MCF 10A (cell line): ENCODE data around the gene CA10. TPM values are rescaled to one million over a fixed set of nuclear protein-coding genes. Genes with fewer than 3 reads are reported as not detected.
A peak's percentile ranks its signal among the peaks of the same experiment; 100 is the strongest.

Experiments
- Bru-seq: library from RNA; stranded (reverse); fragments of 400-500 nt; gene quantifications from one replicate; lab custom pipeline; 2021; lab: Mats Ljungman, UMichigan
- BruChase-seq, 2 experiments: library from RNA; stranded (reverse); fragments of 400-500 nt; gene quantifications; one replicate each; lab custom pipeline; 2021; lab: Mats Ljungman, UMichigan
- BruUV-seq: library from RNA; stranded (reverse); fragments of 400-500 nt; replicated peaks from 2 replicates; lab custom pipeline; 2021; lab: Mats Ljungman, UMichigan
- CTCF ChIA-PET: fragments of 300-600 bp; sonication (Branson Sonifier 250); formaldehyde crosslinking; extraction: SDS; loops from one replicate; lab custom pipeline; 2021; ENCODE audit warnings: antibody characterized with exemption, inconsistent platforms; lab: Yijun Ruan, JAX
- POLR2A ChIA-PET: fragments of 300-600, 350-650 bp; sonication (Branson Sonifier 250); formaldehyde crosslinking; extraction: SDS; loops from one replicate; lab custom pipeline; 2020; ENCODE audit warnings: antibody characterized with exemption, inconsistent platforms; lab: Yijun Ruan, JAX
- DNase-seq: peaks from one replicate; pipeline ENCODE4 v3.0.0-alpha.2; 2018; ENCODE audit not compliant: unreplicated experiment
- H3K27ac Mint-ChIP-seq: one replicate; pipeline ENCODE4 v1.8.0; 2022; ENCODE audit warnings: mild to moderate bottlenecking, low read depth, mixed read lengths; ENCODE audit not compliant: unreplicated experiment
- H3K27me3 Mint-ChIP-seq: one replicate; pipeline ENCODE4 v1.8.0; 2022; ENCODE audit warnings: mixed read lengths; ENCODE audit not compliant: insufficient read depth, unreplicated experiment
- H3K36me3 Mint-ChIP-seq: one replicate; pipeline ENCODE4 v1.8.0; 2022; ENCODE audit warnings: mild to moderate bottlenecking, moderate library complexity, mixed read lengths; ENCODE audit not compliant: insufficient read depth, unreplicated experiment
- H3K4me1 Mint-ChIP-seq: one replicate; pipeline ENCODE4 v1.8.0; 2022; ENCODE audit warnings: mixed read lengths; ENCODE audit not compliant: insufficient read depth, unreplicated experiment
- H3K4me3 Mint-ChIP-seq: one replicate; pipeline ENCODE4 v1.8.0; 2022; ENCODE audit warnings: mild to moderate bottlenecking, moderate library complexity, mixed read lengths; ENCODE audit not compliant: unreplicated experiment
- H3K9me3 Mint-ChIP-seq: one replicate; pipeline ENCODE4 v1.8.0; 2022; ENCODE audit warnings: mixed read lengths; ENCODE audit not compliant: unreplicated experiment
- CTCF ChIP-seq: fragments of 200-600 bp; IDR thresholded peaks from one replicate; pipeline ENCODE4 v1.8.0; 2022; ENCODE audit warnings: antibody characterized with exemption, mild to moderate bottlenecking; ENCODE audit not compliant: unreplicated experiment
- intact Hi-C: fragments of 100-400 bp; cut with micrococcal nuclease; formaldehyde crosslinking; loops from 2 replicates; pipeline ENCODE4 v1.14.1; 2022
- long read RNA-seq: library from polyadenylated mRNA; stranded (forward); transcript quantifications from one replicate; pipeline ENCODE4 v2.0.0, GENCODE V29; 2022
- total RNA-seq: library from RNA; stranded (reverse); gene quantifications from 2 replicates; pipeline ENCODE4 v1.2.3, GENCODE V29; 2022

Gene CA10
- total RNA-seq: not detected in 2 replicates
- percentile 0 among the genes with signal in this experiment for Bru-seq, nascent RNA
- percentile 1 among the genes with signal in this experiment for BruChase-seq, experiment 1, labeled RNA remaining after a 6-hour chase
- percentile 1 among the genes with signal in this experiment for BruChase-seq, experiment 2, labeled RNA remaining after a 2-hour chase
- long read RNA-seq: 0 reads

GRCh38 chr17:52158450-52159042, at the start of gene CA10:
Gene CA10, minus strand, starts transcription at chr17:52158714.
- Mint-ChIP-seq H3K27ac (no peak within 1 kb of the TSS), H3K4me1 (no peaks in the 10 kb centered on the region), H3K27me3 (peaks cover 58% of the 10 kb centered on the region), H3K36me3 (no peaks in the 10 kb centered on the region), H3K9me3 (no peaks in the 10 kb centered on the region), H3K4me3 (peak within 1 kb of the TSS; percentile 29)
- DNase-seq: no peak
- no peak for TF ChIP-seq CTCF
- intact Hi-C loops: no loop called here
- ChIA-PET CTCF (interaction anchor here (0.8 kb wide), 1 partner anchor 12 kb away, joined by 3 read pairs; no protein-coding TSS in a partner anchor), POLR2A (no interaction called here)
- BruUV-seq: no TSS peak

- Mint-ChIP-seq H3K27ac (no peak overlapping the region), H3K9me3 (no peaks in the 10 kb centered on the region), H3K36me3 (no peaks in the 10 kb centered on the region), H3K4me3 (no peak overlapping the region), H3K27me3 (peaks cover 62% of the 10 kb centered on the region), H3K4me1 (no peaks in the 10 kb centered on the region)
- ChIA-PET POLR2A (no interaction called here), CTCF (no interaction called here)
- no peak for TF ChIP-seq CTCF
- DNase-seq: no peak
- no TSS peak for BruUV-seq
- intact Hi-C loops: no loop called here
Observed at GRCh38 chr17:52207796-52208195, 49.3 kb upstream of the CA10 start.

- no peaks in the 10 kb centered on the region for H3K4me1 Mint-ChIP-seq
- H3K36me3 Mint-ChIP-seq: no peaks in the 10 kb centered on the region
- no peak overlapping the region for H3K27ac Mint-ChIP-seq
- H3K4me3 Mint-ChIP-seq: no peak overlapping the region
- H3K9me3 Mint-ChIP-seq: no peaks in the 10 kb centered on the region
- intact Hi-C loops: no loop called here
- ChIA-PET POLR2A (no interaction called here), CTCF (interaction anchor here (0.6 kb wide), 1 partner anchor 581 kb away, joined by 3 read pairs; no protein-coding TSS in a partner anchor)
- H3K27me3 Mint-ChIP-seq: peaks cover 50% of the 10 kb centered on the region
- no peak for TF ChIP-seq CTCF
- BruUV-seq: no TSS peak
- no peak for DNase-seq
Observed at GRCh38 chr17:52202520-52203080, 44.1 kb upstream of the CA10 start.

GRCh38 chr17:52201767-52202519, 43.4 kb upstream of the CA10 start:
- no peak overlapping the region for H3K27ac Mint-ChIP-seq
- POLR2A ChIA-PET: interaction anchor here (1.1 kb wide), 1 partner anchor 13 kb away, joined by 3 read pairs; no protein-coding TSS in a partner anchor
- no peak overlapping the region for H3K4me3 Mint-ChIP-seq
- H3K36me3 Mint-ChIP-seq: no peaks in the 10 kb centered on the region
- no peaks in the 10 kb centered on the region for H3K4me1 Mint-ChIP-seq
- no peak for TF ChIP-seq CTCF
- H3K9me3 Mint-ChIP-seq: no peaks in the 10 kb centered on the region
- H3K27me3 Mint-ChIP-seq: peaks cover 56% of the 10 kb centered on the region
- CTCF ChIA-PET: interaction anchor here (0.6 kb wide), 1 partner anchor 582 kb away, joined by 3 read pairs; no protein-coding TSS in a partner anchor
- BruUV-seq: no TSS peak
- DNase-seq: no peak
- intact Hi-C loops: no loop called here
